Uterus (tissue), 2 donors: Measurements from ENCODE around the gene KCTD14.

ENCODE experiments used
- CTCF ChIP-seq, 4 experiments: fragments of 200-600 bp in 2 of 4; fragments of 450-650 bp in 2 of 4; sonication (generic) in 2 of 4; IDR thresholded peaks; one replicate each; pipeline ENCODE4 v1.5.1; 2016 to 2019; ENCODE audit warnings: antibody characterized with exemption in 4 of 4, mild to moderate bottlenecking in 2 of 4, moderate library complexity in 1 of 4
- POLR2A ChIP-seq, 2 donors: fragments of 450-650 bp; IDR thresholded peaks; one replicate each; pipeline ENCODE4 v1.6.1; 2016; ENCODE audit warnings: antibody characterized with exemption in 2 of 2, mild to moderate bottlenecking in 1 of 2, moderate library complexity in 1 of 2

GRCh38 chr11:78022397-78023396, at the start of gene KCTD14:
- TF ChIP-seq CTCF (IDR thresholded peaks at IDR 0.05) (no peak), POLR2A (IDR thresholded peaks at IDR 0.05) (peak in 1 of 2 donors; percentile 19)
